Retinal pigment epithelial cell (primary cell): Measurements from ENCODE around the gene FAM83D.

ENCODE experiments used
- DNase-seq: peaks from one replicate; pipeline ENCODE4 v3.0.0-alpha.2; 2010; ENCODE audit warnings: low read depth
- H3K4me3 ChIP-seq: 2 replicates; pipeline ENCODE4 v1.5.1; 2011; ENCODE audit warnings: mild to moderate bottlenecking, low read length, control low read depth, moderate library complexity
- CTCF ChIP-seq: conservative IDR thresholded peaks from 2 replicates; pipeline ENCODE4 v1.5.1; 2011; ENCODE audit warnings: low read depth, low read length, control low read depth, inconsistent platforms

The FAM83D gene

DNA sequence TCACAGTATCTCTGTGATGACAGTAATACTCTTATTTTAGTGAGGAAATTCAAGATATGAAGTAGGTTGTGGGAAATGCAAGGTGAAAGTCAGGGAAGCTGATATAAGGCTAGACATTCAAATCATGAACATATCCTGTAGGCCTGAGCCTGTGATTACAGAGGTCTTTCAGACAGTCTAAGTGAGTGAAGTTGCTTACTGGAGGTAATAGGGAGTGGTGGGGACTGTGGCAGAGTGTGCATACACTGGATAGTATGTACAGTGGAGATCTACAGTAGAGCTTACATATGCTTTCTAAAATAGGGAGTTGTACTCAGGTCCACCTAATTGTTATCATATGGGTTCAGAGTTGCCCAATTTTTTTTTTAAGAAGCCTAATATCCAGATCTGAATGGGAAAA is 39.0 kb downstream of the FAM83D start:
- H3K4me3 ChIP-seq = no peak overlapping the region
- no peak for TF ChIP-seq CTCF
- DNase-seq = no peak

- no peak for TF ChIP-seq CTCF
- DNase-seq = no peak
- H3K4me3 ChIP-seq = no peak overlapping the region
These were observed 41.9 kb downstream of the FAM83D start for GRCh38 chr20:38968090-38968489.

DNA sequence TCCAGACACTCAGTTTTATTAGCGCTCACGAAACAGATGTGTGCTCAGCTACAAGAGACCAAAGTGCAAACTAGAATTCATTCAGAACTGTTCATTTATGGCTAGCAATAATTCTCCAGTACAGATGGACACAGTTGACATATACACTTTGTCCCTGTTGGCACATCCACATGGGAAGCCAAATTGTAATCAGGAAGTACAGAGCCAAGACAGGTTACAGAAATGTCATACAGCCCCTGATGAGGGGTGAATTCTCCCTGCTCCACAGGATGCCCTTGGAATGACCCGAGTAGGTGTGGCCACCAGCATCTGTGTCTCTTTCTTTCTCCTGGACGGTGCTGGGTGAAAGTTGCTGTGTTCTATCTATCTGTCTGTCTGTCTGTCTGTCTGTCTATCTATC is 43.5 kb downstream of the FAM83D start:
- DNase-seq = no peak
- H3K4me3 ChIP-seq = no peak overlapping the region
- TF ChIP-seq CTCF = no peak

- no peak for DNase-seq
- TF ChIP-seq CTCF = no peak
These were observed 44.1 kb downstream of the FAM83D start for GRCh38 chr20:38970302-38970701.

GRCh38 chr20:38973107-38973506 is 46.9 kb downstream of the FAM83D start:
- no peak for DNase-seq
- H3K4me3 ChIP-seq = no peak overlapping the region
- no peak for TF ChIP-seq CTCF

More at GRCh38 chr20:38970302-38970701, 44.1 kb downstream of the FAM83D start:
- H3K4me3 ChIP-seq = no peak overlapping the region

GRCh38 chr20:38973645-38974044 is 47.4 kb downstream of the FAM83D start:
- DNase-seq = no peak
- TF ChIP-seq CTCF = no peak
- H3K4me3 ChIP-seq = no peak overlapping the region

DNA sequence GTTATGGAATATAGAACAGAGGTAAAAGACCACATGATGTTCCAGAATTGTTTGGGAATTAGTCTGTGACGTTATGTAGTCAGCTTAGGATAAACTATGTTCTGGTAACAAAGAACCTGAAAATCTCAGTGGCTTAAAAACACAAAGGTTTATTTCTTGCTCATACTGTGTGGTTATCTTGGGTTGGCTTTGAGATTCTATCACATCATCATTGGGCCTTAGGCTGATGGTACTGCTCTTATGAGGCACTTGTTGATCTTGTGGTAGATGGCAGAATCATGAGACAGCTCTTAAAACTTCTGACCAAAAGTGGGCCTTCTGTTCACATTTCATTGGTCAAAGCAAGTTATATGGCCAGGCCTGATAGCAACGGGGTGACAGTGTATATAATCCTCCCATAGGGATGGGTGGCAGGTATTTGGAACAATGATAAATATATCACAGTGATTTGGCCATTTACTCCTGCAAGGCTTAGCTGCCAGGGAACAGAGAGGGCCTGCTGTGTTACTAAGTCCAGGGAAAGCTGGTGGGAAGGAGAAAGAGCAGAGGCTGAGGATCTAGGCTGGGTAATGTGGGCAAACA is 49.4 kb downstream of the FAM83D start:
- no peak overlapping the region for H3K4me3 ChIP-seq
- TF ChIP-seq CTCF = no peak
- DNase-seq = no peak
